MCF 10A (cell line): ENCODE results near the gene KCNJ18. TPM values are rescaled to one million over a fixed set of nuclear protein-coding genes. Genes with fewer than 3 reads are reported as not detected.
"Not testable (repeated sequence)": the region's sequence is repeated elsewhere in the genome, so short reads cannot be mapped to it uniquely, and the experiment has no call there.

Experiments
- BruUV-seq: library from RNA; stranded (reverse); fragments of 400-500 nt; replicated peaks from 2 replicates; lab custom pipeline; 2021; lab: Mats Ljungman, UMichigan
- CTCF ChIA-PET: fragments of 300-600 bp; sonication (Branson Sonifier 250); formaldehyde crosslinking; extraction: SDS; loops from one replicate; lab custom pipeline; 2021; ENCODE audit warnings: antibody characterized with exemption, inconsistent platforms; lab: Yijun Ruan, JAX
- POLR2A ChIA-PET: fragments of 300-600, 350-650 bp; sonication (Branson Sonifier 250); formaldehyde crosslinking; extraction: SDS; loops from one replicate; lab custom pipeline; 2020; ENCODE audit warnings: antibody characterized with exemption, inconsistent platforms; lab: Yijun Ruan, JAX
- DNase-seq: peaks from one replicate; pipeline ENCODE4 v3.0.0-alpha.2; 2018; ENCODE audit not compliant: unreplicated experiment
- H3K27ac Mint-ChIP-seq: one replicate; pipeline ENCODE4 v1.8.0; 2022; ENCODE audit warnings: mild to moderate bottlenecking, low read depth, mixed read lengths; ENCODE audit not compliant: unreplicated experiment
- H3K27me3 Mint-ChIP-seq: one replicate; pipeline ENCODE4 v1.8.0; 2022; ENCODE audit warnings: mixed read lengths; ENCODE audit not compliant: insufficient read depth, unreplicated experiment
- H3K36me3 Mint-ChIP-seq: one replicate; pipeline ENCODE4 v1.8.0; 2022; ENCODE audit warnings: mild to moderate bottlenecking, moderate library complexity, mixed read lengths; ENCODE audit not compliant: insufficient read depth, unreplicated experiment
- H3K4me1 Mint-ChIP-seq: one replicate; pipeline ENCODE4 v1.8.0; 2022; ENCODE audit warnings: mixed read lengths; ENCODE audit not compliant: insufficient read depth, unreplicated experiment
- H3K4me3 Mint-ChIP-seq: one replicate; pipeline ENCODE4 v1.8.0; 2022; ENCODE audit warnings: mild to moderate bottlenecking, moderate library complexity, mixed read lengths; ENCODE audit not compliant: unreplicated experiment
- H3K9me3 Mint-ChIP-seq: one replicate; pipeline ENCODE4 v1.8.0; 2022; ENCODE audit warnings: mixed read lengths; ENCODE audit not compliant: unreplicated experiment
- CTCF ChIP-seq: fragments of 200-600 bp; IDR thresholded peaks from one replicate; pipeline ENCODE4 v1.8.0; 2022; ENCODE audit warnings: antibody characterized with exemption, mild to moderate bottlenecking; ENCODE audit not compliant: unreplicated experiment
- intact Hi-C: fragments of 100-400 bp; cut with micrococcal nuclease; formaldehyde crosslinking; loops from 2 replicates; pipeline ENCODE4 v1.14.1; 2022
- total RNA-seq: library from RNA; stranded (reverse); gene quantifications from 2 replicates; pipeline ENCODE4 v1.2.3, GENCODE V29; 2022

KCNJ18 gene
- total RNA-seq, 1 experiment from 2014 or later = not detected

- H3K36me3 Mint-ChIP-seq, POLR2A ChIA-PET, intact Hi-C loops, H3K27ac Mint-ChIP-seq, BruUV-seq, H3K4me3 Mint-ChIP-seq, DNase-seq, H3K4me1 Mint-ChIP-seq, H3K27me3 Mint-ChIP-seq: not testable (repeated sequence)
- CTCF ChIA-PET = interaction anchor here (0.6 kb wide), 1 partner anchor 11 kb away, joined by 3 read pairs; no protein-coding TSS in a partner anchor
- peaks cover 33% of the 10 kb centered on the region for H3K9me3 Mint-ChIP-seq
Observed at GRCh38 chr17:21670361-21671155, 21.8 kb upstream of the KCNJ18 start.

GRCh38 chr17:21671437-21671836 is 20.9 kb upstream of the KCNJ18 start:
- H3K4me3 Mint-ChIP-seq, H3K27ac Mint-ChIP-seq, intact Hi-C loops, H3K36me3 Mint-ChIP-seq, H3K27me3 Mint-ChIP-seq, H3K4me1 Mint-ChIP-seq, BruUV-seq, POLR2A ChIA-PET, DNase-seq: not testable (repeated sequence)
- CTCF ChIA-PET = interaction anchor here (0.6 kb wide), 1 partner anchor 11 kb away, joined by 3 read pairs; no protein-coding TSS in a partner anchor
- peaks cover 37% of the 10 kb centered on the region for H3K9me3 Mint-ChIP-seq

- POLR2A ChIA-PET = not testable (repeated sequence)
Observed at GRCh38 chr17:21671871-21672270, 20.5 kb upstream of the KCNJ18 start.

GRCh38 chr17:21673451-21674241 is 18.7 kb upstream of the KCNJ18 start:
- DNase-seq, H3K36me3 Mint-ChIP-seq, POLR2A ChIA-PET, H3K27ac Mint-ChIP-seq, H3K4me3 Mint-ChIP-seq, CTCF ChIA-PET, H3K4me1 Mint-ChIP-seq, intact Hi-C loops, BruUV-seq, H3K27me3 Mint-ChIP-seq: not testable (repeated sequence)
- H3K9me3 Mint-ChIP-seq = peaks cover 46% of the 10 kb centered on the region

More at GRCh38 chr17:21671871-21672270, 20.5 kb upstream of the KCNJ18 start:
- BruUV-seq, H3K4me1 Mint-ChIP-seq, intact Hi-C loops, H3K27ac Mint-ChIP-seq, H3K27me3 Mint-ChIP-seq, CTCF ChIA-PET, H3K36me3 Mint-ChIP-seq, H3K4me3 Mint-ChIP-seq, DNase-seq: not testable (repeated sequence)
- peaks cover 34% of the 10 kb centered on the region for H3K9me3 Mint-ChIP-seq

- Mint-ChIP-seq H3K9me3 (peaks cover 50% of the 10 kb centered on the region), H3K4me3 (no peak overlapping the region), H3K27ac (no peak overlapping the region), H3K36me3 (peaks cover 6% of the 10 kb centered on the region), H3K4me1 (no peaks in the 10 kb centered on the region), H3K27me3 (no peaks in the 10 kb centered on the region)
- intact Hi-C loops = no loop called here
- BruUV-seq = no TSS peak
- no peak for TF ChIP-seq CTCF
- ChIA-PET POLR2A (no interaction called here), CTCF (no interaction called here)
- no peak for DNase-seq
Observed at GRCh38 chr17:21674242-21674731, 18.0 kb upstream of the KCNJ18 start.

GRCh38 chr17:21674891-21675738 is 17.2 kb upstream of the KCNJ18 start:
- peaks cover 54% of the 10 kb centered on the region for H3K9me3 Mint-ChIP-seq
- BruUV-seq, H3K36me3 Mint-ChIP-seq, intact Hi-C loops, DNase-seq, H3K27me3 Mint-ChIP-seq, H3K27ac Mint-ChIP-seq, H3K4me1 Mint-ChIP-seq, CTCF ChIA-PET, POLR2A ChIA-PET, H3K4me3 Mint-ChIP-seq: not testable (repeated sequence)

- CTCF ChIA-PET, intact Hi-C loops, H3K4me1 Mint-ChIP-seq, H3K4me3 Mint-ChIP-seq, POLR2A ChIA-PET, DNase-seq, H3K36me3 Mint-ChIP-seq, H3K27me3 Mint-ChIP-seq, H3K27ac Mint-ChIP-seq, BruUV-seq: not testable (repeated sequence)
- peaks cover 54% of the 10 kb centered on the region for H3K9me3 Mint-ChIP-seq
Observed at GRCh38 chr17:21675739-21676130, 16.6 kb upstream of the KCNJ18 start.
